Mammary epithelial cell (primary cell): ENCODE data around the gene TTLL11.

Experiments
- CTCF ChIP-seq, 2 donors: IDR thresholded peaks in 1 of 2; conservative IDR thresholded peaks in 1 of 2; 2 replicates each; pipeline ENCODE4 v1.5.1; 2011 to 2012; ENCODE audit warnings: inconsistent platforms in 2 of 2, low read length in 2 of 2, mild to moderate bottlenecking in 2 of 2, control low read depth in 1 of 2, low read depth in 1 of 2; ENCODE audit not compliant: insufficient read depth in 1 of 2; ENCODE audit errors: extremely low read depth in 1 of 2
- EZH2 ChIP-seq: IDR thresholded peaks from 2 replicates; pipeline ENCODE4 v1.6.1; 2012; ENCODE audit warnings: low read length, inconsistent platforms, borderline replicate concordance

GRCh38 chr9:121809356-121810050 lies 283.6 kb downstream of the TTLL11 start:
- TF ChIP-seq CTCF (conservative IDR thresholded peaks at IDR 0.05 in 1 of 2, IDR thresholded peaks at IDR 0.05 in 1 of 2; ENCODE audit: extremely low read depth in 1 of 2, insufficient read depth in 1 of 2, low read depth in 1 of 2, low read length in 2 of 2) (no peak), EZH2 (no peak)
